CD4-positive, alpha-beta T cell treated with Interferon gamma for 1 hour (primary cell): ENCODE data around the gene IGF2R.
"Not testable (repeated sequence)": the region's sequence is repeated elsewhere in the genome, so short reads cannot be mapped to it uniquely, and the experiment has no call there.

Experiments used
- DNase-seq: peaks from one replicate; pipeline ENCODE4 v3.0.0-alpha.2; 2020

Gene IGF2R

GRCh38 chr6:159955945-159956361, 12.9 kb upstream of the IGF2R start:
- DNase-seq, result no peak

- no peak for DNase-seq
Measured at GRCh38 chr6:159957071-159957673, 11.7 kb upstream of the IGF2R start.

GRCh38 chr6:159959165-159959975, 9.5 kb upstream of the IGF2R start:
- DNase-seq, result peak; percentile 32

- DNase-seq, result no peak
Measured at GRCh38 chr6:159959976-159960384, 8.9 kb upstream of the IGF2R start.

GRCh38 chr6:159960485-159960884, 8.4 kb upstream of the IGF2R start:
- DNase-seq, result no peak

GRCh38 chr6:159961528-159961927, 7.4 kb upstream of the IGF2R start:
- no peak for DNase-seq

GRCh38 chr6:159963111-159963510, 5.8 kb upstream of the IGF2R start:
- DNase-seq, result no peak

- DNase-seq, result no peak
Measured at GRCh38 chr6:159964046-159964445, 4.8 kb upstream of the IGF2R start.

GRCh38 chr6:159966339-159966738, 2.5 kb upstream of the IGF2R start:
- no peak for DNase-seq

GRCh38 chr6:159966981-159967380, 1.9 kb upstream of the IGF2R start:
- no peak for DNase-seq

- not testable (repeated sequence) for DNase-seq
Measured at GRCh38 chr6:159967621-159968020, 1.3 kb upstream of the IGF2R start.

- no peak for DNase-seq
Measured at GRCh38 chr6:159969204-159969912, 476 bp downstream of the IGF2R start.

- DNase-seq, result peak; percentile 31
Measured at GRCh38 chr6:159969921-159970320, 1.0 kb downstream of the IGF2R start.

GRCh38 chr6:159970659-159971063, 1.8 kb downstream of the IGF2R start:
- no peak for DNase-seq

GRCh38 chr6:159971341-159972178, 2.7 kb downstream of the IGF2R start:
- DNase-seq, result no peak

- DNase-seq, result no peak
Measured at GRCh38 chr6:159972506-159973268, 3.8 kb downstream of the IGF2R start.

- DNase-seq, result no peak
Measured at GRCh38 chr6:159973406-159973805, 4.5 kb downstream of the IGF2R start.

GRCh38 chr6:159973951-159974350, 5.1 kb downstream of the IGF2R start:
- DNase-seq, result no peak

GRCh38 chr6:159974932-159975331, 6.0 kb downstream of the IGF2R start:
- no peak for DNase-seq

GRCh38 chr6:159976686-159977254, 7.9 kb downstream of the IGF2R start:
- DNase-seq, result no peak

GRCh38 chr6:159977255-159977903, 8.5 kb downstream of the IGF2R start:
- no peak for DNase-seq
